Stimulated activated CD8-positive, alpha-beta memory T cell treated with anti-CD3 and anti-CD28 coated beads, Interleukin-15, amount 100 ng/mL, for 24 hours (primary cell): ENCODE measurements around the gene RAI1.

Experiments used
- DNase-seq: peaks from one replicate; pipeline ENCODE4 v3.0.0-alpha.2; 2020; ENCODE audit warnings: low read depth

The RAI1 gene

GRCh38 chr17:17698869-17699351 lies 17.7 kb downstream of the RAI1 start:
- no peak for DNase-seq

- no peak for DNase-seq
Measured at GRCh38 chr17:17699491-17699890, 18.2 kb downstream of the RAI1 start.

GRCh38 chr17:17700251-17700969 lies 19.2 kb downstream of the RAI1 start:
- DNase-seq = no peak

GRCh38 chr17:17701112-17701511 lies 19.9 kb downstream of the RAI1 start:
- no peak for DNase-seq

GRCh38 chr17:17701658-17702057 lies 20.4 kb downstream of the RAI1 start:
- DNase-seq = no peak

GRCh38 chr17:17702449-17703139 lies 21.3 kb downstream of the RAI1 start:
- DNase-seq = no peak

- no peak for DNase-seq
Measured at GRCh38 chr17:17703140-17703919, 22.1 kb downstream of the RAI1 start.

GRCh38 chr17:17704931-17705330 lies 23.7 kb downstream of the RAI1 start:
- no peak for DNase-seq

- no peak for DNase-seq
Measured at GRCh38 chr17:17706140-17707060, 25.1 kb downstream of the RAI1 start.

GRCh38 chr17:17708295-17708694 lies 27.0 kb downstream of the RAI1 start:
- DNase-seq = no peak

GRCh38 chr17:17708816-17709215 lies 27.6 kb downstream of the RAI1 start:
- DNase-seq = no peak

- DNase-seq = no peak
Measured at GRCh38 chr17:17709815-17710321, 28.6 kb downstream of the RAI1 start.

- DNase-seq = no peak
Measured at GRCh38 chr17:17710355-17710727, 29.1 kb downstream of the RAI1 start.

- DNase-seq = no peak
Measured at GRCh38 chr17:17710728-17711541, 29.7 kb downstream of the RAI1 start.

GRCh38 chr17:17711641-17712162 lies 30.4 kb downstream of the RAI1 start:
- no peak for DNase-seq

- DNase-seq = no peak
Measured at GRCh38 chr17:17712268-17712924, 31.1 kb downstream of the RAI1 start.

GRCh38 chr17:17713839-17714238 lies 32.6 kb downstream of the RAI1 start:
- no peak for DNase-seq

GRCh38 chr17:17714261-17714866 lies 33.1 kb downstream of the RAI1 start:
- no peak for DNase-seq

- no peak for DNase-seq
Measured at GRCh38 chr17:17714879-17715278, 33.6 kb downstream of the RAI1 start.
